HEK293T (cell line): ENCODE results near the gene TANC1.

Source experiments
- CTCF ChIA-PET: fragments of 350-600 bp; formaldehyde crosslinking; extraction: SDS; loops from one replicate; lab custom pipeline; 2021; ENCODE audit warnings: antibody characterized with exemption, inconsistent platforms; lab: Yijun Ruan, JAX
- POLR2A ChIA-PET: fragments of 350-600 bp; formaldehyde crosslinking; extraction: SDS; loops from one replicate; lab custom pipeline; 2020; ENCODE audit warnings: antibody characterized with exemption, inconsistent platforms; lab: Yijun Ruan, JAX
- DNase-seq: peaks from one replicate; pipeline ENCODE4 v3.0.0; 2012; ENCODE audit warnings: mixed read lengths; ENCODE audit errors: extremely low spot score
- ARNT ChIP-seq: fragments of 450-650 bp; IDR thresholded peaks from 2 replicates; pipeline ENCODE4 v1.6.1; 2017; ENCODE audit warnings: mild to moderate bottlenecking
- BHLHE40 ChIP-seq: fragments of 450-650 bp; IDR thresholded peaks from 2 replicates; pipeline ENCODE4 v1.6.1; 2016; ENCODE audit warnings: mild to moderate bottlenecking, moderate library complexity, borderline replicate concordance
- CTBP1 ChIP-seq: fragments of 450-650 bp; IDR thresholded peaks from 2 replicates; pipeline ENCODE4 v1.6.1; 2016; ENCODE audit warnings: borderline replicate concordance
- ELF4 ChIP-seq: fragments of 450-650 bp; IDR thresholded peaks from 2 replicates; pipeline ENCODE4 v1.6.1; 2017; ENCODE audit warnings: antibody characterized with exemption
- FOXA1 ChIP-seq: fragments of 450-650 bp; IDR thresholded peaks from 2 replicates; pipeline ENCODE4 v1.6.1; 2016; ENCODE audit warnings: mild to moderate bottlenecking
- FOXK2 ChIP-seq: fragments of 450-650 bp; IDR thresholded peaks from 2 replicates; pipeline ENCODE4 v1.6.1; 2016; ENCODE audit warnings: mild to moderate bottlenecking
- FOXM1 ChIP-seq: fragments of 450-650 bp; IDR thresholded peaks from 2 replicates; pipeline ENCODE4 v1.6.1; 2017; ENCODE audit warnings: mild to moderate bottlenecking, borderline replicate concordance
- HDGF ChIP-seq: fragments of 450-650 bp; IDR thresholded peaks from 2 replicates; pipeline ENCODE4 v1.6.1; 2017; ENCODE audit warnings: antibody characterized with exemption, borderline replicate concordance
- L3MBTL2 ChIP-seq: fragments of 450-650 bp; conservative IDR thresholded peaks from 2 replicates; pipeline ENCODE4 v1.6.1; 2016; ENCODE audit warnings: mild to moderate bottlenecking
- LEF1 ChIP-seq: fragments of 450-650 bp; IDR thresholded peaks from 2 replicates; pipeline ENCODE4 v1.6.1; 2017; ENCODE audit warnings: mild to moderate bottlenecking, borderline replicate concordance
- NFRKB ChIP-seq: fragments of 450-650 bp; IDR thresholded peaks from 2 replicates; pipeline ENCODE4 v1.6.1; 2016; ENCODE audit warnings: mild to moderate bottlenecking, moderate library complexity
- PKNOX1 ChIP-seq: fragments of 450-650 bp; IDR thresholded peaks from 2 replicates; pipeline ENCODE4 v1.6.1; 2016
- SP1 ChIP-seq: fragments of 450-650 bp; IDR thresholded peaks from 2 replicates; pipeline ENCODE4 v1.6.1; 2017
- SUZ12 ChIP-seq: fragments of 450-650 bp; IDR thresholded peaks from 2 replicates; pipeline ENCODE4 v1.6.1; 2016; ENCODE audit warnings: mild to moderate bottlenecking
- TARDBP ChIP-seq: fragments of 450-650 bp; IDR thresholded peaks from 2 replicates; pipeline ENCODE4 v1.6.1; 2016
- ZNF384 ChIP-seq: fragments of 450-650 bp; IDR thresholded peaks from 2 replicates; pipeline ENCODE4 v1.6.1; 2016

Gene TANC1

GRCh38 chr2:159106109-159106508 lies 137.7 kb downstream of the TANC1 start:
- ChIA-PET CTCF (interaction anchor here (0.7 to 1.2 kb wide), 2 partner anchors 13 to 165 kb away, joined by 3 read pairs; no protein-coding TSS in a partner anchor), POLR2A (no interaction called here)
- no peak for TF ChIP-seq TARDBP
- TF ChIP-seq ARNT, result no peak
- TF ChIP-seq SUZ12, result no peak
- TF ChIP-seq ELF4, result no peak
- no peak for TF ChIP-seq NFRKB
- no peak for TF ChIP-seq PKNOX1
- TF ChIP-seq FOXA1, result no peak
- no peak for DNase-seq

GRCh38 chr2:159108181-159108893 lies 139.9 kb downstream of the TANC1 start:
- POLR2A ChIA-PET, result no interaction called here
- TF ChIP-seq HDGF (no peak), SUZ12 (no peak), BHLHE40 (no peak), ARNT (no peak), ZNF384 (no peak), LEF1 (no peak), SP1 (no peak), FOXM1 (no peak), L3MBTL2 (no peak), TARDBP (no peak), CTBP1 (no peak), FOXK2 (no peak), ELF4 (no peak), PKNOX1 (no peak), NFRKB (no peak), FOXA1 (no peak)
- DNase-seq, result no peak
- CTCF ChIA-PET, result no interaction called here

GRCh38 chr2:159109517-159109916 lies 141.1 kb downstream of the TANC1 start:
- POLR2A ChIA-PET, result no interaction called here
- CTCF ChIA-PET, result interaction anchor here (1.1 kb wide), 1 partner anchor 9 kb away, joined by 4 read pairs; no protein-coding TSS in a partner anchor
- TF ChIP-seq CTBP1 (no peak), FOXK2 (no peak), NFRKB (no peak), TARDBP (no peak), ARNT (no peak), FOXM1 (no peak)
- no peak for DNase-seq

- ChIA-PET CTCF (no interaction called here), POLR2A (no interaction called here)
- no peak for TF ChIP-seq TARDBP
- no peak for TF ChIP-seq NFRKB
- TF ChIP-seq ZNF384, result no peak
- TF ChIP-seq ELF4, result no peak
- TF ChIP-seq SUZ12, result no peak
- no peak for TF ChIP-seq HDGF
- TF ChIP-seq BHLHE40, result no peak
- TF ChIP-seq L3MBTL2, result no peak
- no peak for TF ChIP-seq ARNT
- no peak for TF ChIP-seq FOXK2
- TF ChIP-seq CTBP1, result no peak
- no peak for TF ChIP-seq PKNOX1
- no peak for TF ChIP-seq SP1
- TF ChIP-seq FOXM1, result no peak
- TF ChIP-seq FOXA1, result no peak
- TF ChIP-seq LEF1, result no peak
- DNase-seq, result no peak
Measured at GRCh38 chr2:159110784-159111183, 142.3 kb downstream of the TANC1 start.

GRCh38 chr2:159111346-159111927 lies 143.0 kb downstream of the TANC1 start:
- POLR2A ChIA-PET, result no interaction called here
- TF ChIP-seq HDGF (no peak), FOXK2 (no peak), ZNF384 (no peak), SUZ12 (no peak), FOXM1 (no peak), TARDBP (no peak), PKNOX1 (no peak), ARNT (no peak), NFRKB (no peak), L3MBTL2 (no peak), BHLHE40 (no peak), FOXA1 (no peak), LEF1 (no peak), CTBP1 (no peak), SP1 (no peak), ELF4 (no peak)
- no peak for DNase-seq
- CTCF ChIA-PET, result no interaction called here
